NCI-H1092 (cell line): ENCODE results near the gene RBPMS2.

Experiments used
- DNase-seq: peaks from one replicate; lab custom pipeline; 2025; lab: John Stamatoyannopoulos, UW

The RBPMS2 gene

GRCh38 chr15:64782751-64783150 is 7.4 kb upstream of the RBPMS2 start:
- DNase-seq, result no peak

GRCh38 chr15:64781299-64781698 is 5.9 kb upstream of the RBPMS2 start:
- DNase-seq, result no peak

GRCh38 chr15:64780600-64781156 is 5.3 kb upstream of the RBPMS2 start:
- DNase-seq, result no peak

- DNase-seq, result no peak
These were observed 4.2 kb upstream of the RBPMS2 start for GRCh38 chr15:64779630-64780029.

GRCh38 chr15:64779024-64779423 is 3.6 kb upstream of the RBPMS2 start:
- DNase-seq, result no peak

GRCh38 chr15:64776402-64776786 is 1.0 kb upstream of the RBPMS2 start:
- no peak for DNase-seq

- DNase-seq, result no peak
These were observed 528 bp downstream of the RBPMS2 start for GRCh38 chr15:64774629-64775493.

- DNase-seq, result no peak
These were observed 1.3 kb downstream of the RBPMS2 start for GRCh38 chr15:64774037-64774628.

GRCh38 chr15:64773606-64774005 is 1.8 kb downstream of the RBPMS2 start:
- no peak for DNase-seq

GRCh38 chr15:64772964-64773363 is 2.4 kb downstream of the RBPMS2 start:
- no peak for DNase-seq

- DNase-seq, result no peak
These were observed 2.9 kb downstream of the RBPMS2 start for GRCh38 chr15:64772488-64772887.

GRCh38 chr15:64770626-64771025 is 4.8 kb downstream of the RBPMS2 start:
- no peak for DNase-seq

- DNase-seq, result no peak
These were observed 8.2 kb downstream of the RBPMS2 start for GRCh38 chr15:64767203-64767602.

GRCh38 chr15:64766058-64766457 is 9.3 kb downstream of the RBPMS2 start:
- no peak for DNase-seq

- no peak for DNase-seq
These were observed 11.5 kb downstream of the RBPMS2 start for GRCh38 chr15:64763874-64764273.

- no peak for DNase-seq
These were observed 11.9 kb downstream of the RBPMS2 start for GRCh38 chr15:64763462-64763861.

GRCh38 chr15:64763021-64763420 is 12.4 kb downstream of the RBPMS2 start:
- no peak for DNase-seq

GRCh38 chr15:64762546-64762945 is 12.8 kb downstream of the RBPMS2 start:
- DNase-seq, result no peak

- no peak for DNase-seq
These were observed 14.2 kb downstream of the RBPMS2 start for GRCh38 chr15:64761156-64761555.

GRCh38 chr15:64760056-64760455 is 15.3 kb downstream of the RBPMS2 start:
- no peak for DNase-seq

- DNase-seq, result no peak
These were observed 19.9 kb downstream of the RBPMS2 start for GRCh38 chr15:64755427-64755940.

GRCh38 chr15:64754663-64755426 is 20.5 kb downstream of the RBPMS2 start:
- no peak for DNase-seq
